Measurements from ENCODE around the gene DLEC1.
"Not testable (repeated sequence)": the region's sequence is repeated elsewhere in the genome, so short reads cannot be mapped to it uniquely, and the experiment has no call there.

DLEC1 gene

DNA sequence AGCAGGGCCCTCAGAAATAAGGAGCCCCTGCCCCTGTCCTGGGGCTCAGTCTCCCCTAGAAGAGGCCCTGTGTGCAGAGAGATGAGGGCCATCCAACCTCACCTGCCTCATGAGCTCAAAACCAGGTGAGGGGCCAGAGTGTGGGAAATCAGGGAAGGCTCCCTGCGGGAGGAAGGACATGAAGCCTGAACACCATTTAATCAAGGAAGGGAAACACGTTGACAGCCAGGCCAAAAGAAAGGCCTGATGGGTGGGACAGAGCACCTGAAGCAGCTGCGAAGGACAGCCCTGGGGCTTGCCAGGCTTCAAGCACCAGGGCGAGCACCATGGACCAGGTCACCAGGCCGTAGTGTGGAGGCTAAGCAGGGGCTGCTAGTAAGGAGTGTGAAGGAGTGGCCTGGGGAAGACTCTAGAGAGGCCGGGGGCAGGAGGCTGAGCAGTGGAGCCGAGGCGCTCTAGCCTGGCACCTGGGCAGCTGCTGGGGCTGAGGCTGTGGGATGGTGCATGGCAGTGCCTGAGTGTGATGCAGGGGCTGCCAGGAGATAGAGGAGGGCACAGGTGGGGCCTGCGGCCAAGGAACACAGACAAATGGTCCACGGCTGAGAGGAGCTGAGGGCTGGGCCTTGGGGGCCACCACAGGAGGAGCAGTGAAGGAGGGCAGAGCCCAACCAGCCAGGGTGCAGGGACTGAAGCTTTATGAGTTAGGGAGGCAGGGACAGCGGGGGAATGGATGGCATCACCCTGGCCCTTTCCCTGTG, 81.9 kb downstream of the DLEC1 start:
- no peak for DNase-seq (ENCODE audit: low spot score)

DNA sequence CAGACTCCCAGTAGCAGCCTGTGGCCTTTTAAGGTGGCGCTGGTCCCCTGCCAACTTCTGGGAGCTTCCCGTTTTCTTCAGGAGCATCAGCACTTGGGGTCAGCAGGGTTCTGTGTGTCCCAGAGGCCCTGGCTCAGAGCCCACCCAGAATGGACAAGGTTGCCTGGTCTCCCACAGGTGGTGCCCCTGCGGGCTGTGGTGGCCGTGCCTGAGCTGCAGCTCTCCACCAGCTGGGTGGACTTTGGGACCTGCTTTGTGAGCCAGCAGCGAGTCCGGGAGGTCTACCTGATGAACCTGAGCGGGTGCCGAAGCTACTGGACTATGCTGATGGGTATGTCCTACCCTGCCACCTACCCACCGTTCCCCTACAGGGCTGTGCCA, 82.4 kb downstream of the DLEC1 start:
- DNase-seq (ENCODE audit: low spot score): no peak

DNA sequence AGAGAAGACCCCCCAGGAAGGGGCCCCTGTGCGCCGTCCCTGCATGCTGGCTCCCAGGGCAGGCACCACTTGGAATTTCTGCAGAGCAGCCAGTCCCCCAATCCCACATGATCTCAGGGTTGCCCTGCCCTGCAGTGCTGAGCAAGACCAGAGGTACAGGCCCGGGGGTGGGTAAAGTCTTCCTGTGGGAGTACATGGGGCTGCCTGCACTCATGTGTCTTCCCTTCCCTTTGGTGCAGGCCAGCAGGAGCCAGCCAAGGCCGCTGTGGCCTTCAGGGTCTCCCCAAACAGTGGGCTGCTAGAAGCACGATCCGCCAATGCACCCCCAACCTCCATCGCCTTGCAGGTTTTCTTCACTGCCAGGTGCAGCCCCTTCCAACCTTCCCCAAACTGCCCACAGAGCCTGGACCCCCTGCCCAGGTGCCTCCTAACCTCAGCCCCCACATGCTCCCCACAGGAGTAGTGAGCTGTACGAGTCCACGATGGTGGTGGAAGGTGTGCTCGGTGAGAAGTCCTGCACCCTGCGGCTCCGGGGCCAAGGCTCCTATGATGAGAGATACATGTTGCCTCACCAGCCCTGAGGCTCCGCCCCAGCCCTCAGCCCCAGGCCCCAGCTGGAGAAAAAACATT, 82.9 kb downstream of the DLEC1 start:
- DNase-seq (ENCODE audit: low spot score): no peak

DNA sequence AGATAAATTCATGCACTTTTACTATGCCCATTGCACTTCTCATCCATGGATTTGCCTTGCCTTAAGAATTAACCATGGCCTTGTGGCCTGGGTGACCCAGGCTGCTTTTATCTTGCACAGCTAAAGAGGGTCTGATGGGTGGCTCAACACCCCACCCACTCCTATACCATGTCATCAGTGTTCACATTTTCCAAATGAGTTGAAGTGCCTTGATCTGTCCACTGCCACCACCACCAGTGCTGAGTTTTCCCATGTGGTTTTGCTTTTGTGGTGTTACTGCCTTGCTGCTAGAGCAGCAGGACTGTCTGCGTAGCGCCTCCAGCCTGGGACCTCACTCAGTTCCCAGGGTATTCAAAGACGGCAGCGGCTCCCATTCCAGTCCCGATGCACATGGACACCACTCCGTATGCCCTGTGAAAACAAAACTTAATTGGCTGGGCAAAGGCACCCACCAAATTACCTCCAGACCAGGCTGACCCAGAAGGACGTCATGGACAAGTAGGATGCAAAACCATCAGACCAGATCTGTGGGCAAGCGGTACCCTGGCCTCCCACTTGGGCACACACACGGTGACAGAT, 83.8 kb downstream of the DLEC1 start:
- DNase-seq (ENCODE audit: low spot score): no peak

DNA sequence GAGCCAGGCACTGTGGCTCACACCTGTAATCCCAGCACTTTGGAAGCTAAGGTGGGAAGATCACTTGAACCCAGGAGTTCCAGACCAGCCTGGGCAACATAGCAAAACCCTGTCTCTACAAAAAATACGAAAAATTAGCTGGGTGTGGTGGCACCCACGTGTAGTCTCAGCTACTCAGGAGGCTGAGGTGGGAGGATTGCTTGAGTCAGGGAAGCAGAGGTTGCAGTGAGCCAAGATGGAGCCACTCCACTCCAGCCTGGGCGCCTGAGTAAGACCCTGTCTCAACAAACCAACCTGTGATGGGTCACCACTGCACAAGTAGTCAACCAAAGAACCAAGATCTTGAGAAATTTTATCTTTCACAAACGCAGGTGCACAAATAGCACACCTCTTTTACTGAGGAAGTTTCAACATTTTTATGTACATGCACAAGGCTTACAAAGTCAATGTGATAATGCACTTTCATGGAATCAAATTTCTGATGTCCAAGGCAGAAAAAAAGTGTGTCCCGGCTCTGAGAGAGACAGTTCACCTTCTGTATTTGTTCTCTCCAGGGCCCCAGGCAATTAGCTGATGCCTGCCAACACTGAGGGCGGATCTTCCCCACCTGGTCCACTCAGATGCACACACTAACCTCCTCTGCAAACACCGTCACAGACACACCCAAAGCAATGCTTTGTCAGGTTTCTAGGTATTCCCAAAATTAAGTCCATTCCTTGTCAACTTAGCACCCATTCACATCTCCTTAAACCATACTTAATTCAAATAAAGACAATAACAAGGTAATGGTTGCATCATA, 85.5 kb downstream of the DLEC1 start:
- no peak for DNase-seq (ENCODE audit: low spot score)

DNA sequence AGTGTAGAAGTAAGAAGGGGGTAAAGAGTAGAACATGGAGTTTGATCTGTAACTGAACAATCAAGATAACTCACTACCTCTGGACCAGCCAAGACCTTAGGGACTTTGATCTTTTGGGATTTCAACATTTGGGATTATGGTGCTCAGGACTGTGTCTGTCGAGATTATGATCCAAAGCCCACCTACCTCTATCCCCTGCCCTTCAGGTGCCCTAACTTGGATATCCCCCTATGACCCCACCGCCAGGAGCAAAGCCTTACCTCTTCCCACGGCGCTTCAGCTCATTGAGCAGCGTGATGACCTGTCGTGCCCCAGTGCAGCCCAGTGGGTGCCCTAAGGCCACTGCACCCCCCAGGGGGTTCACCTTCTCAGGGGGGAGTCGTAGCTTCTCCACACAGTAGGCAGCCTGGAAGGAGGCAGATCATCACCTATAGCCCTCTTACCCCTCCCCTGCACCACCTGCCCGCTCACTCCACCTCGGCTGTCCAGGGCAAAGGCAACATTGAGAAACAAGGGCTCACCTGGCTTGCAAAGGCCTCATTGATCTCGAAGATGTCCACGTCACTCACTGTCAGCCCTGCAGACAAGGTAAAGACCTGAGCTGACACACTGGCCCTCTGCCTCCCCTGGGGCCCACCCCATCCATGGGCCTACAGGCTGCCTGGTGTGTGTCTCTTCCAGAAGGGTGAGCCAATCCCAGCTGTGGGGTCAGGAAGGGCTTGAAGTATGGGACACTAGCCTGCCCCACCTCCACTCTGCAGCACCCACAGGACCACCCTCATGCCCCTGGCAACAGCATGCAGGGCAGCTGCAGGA, 86.5 kb downstream of the DLEC1 start:
- no peak for DNase-seq (ENCODE audit: low spot score)

DNA sequence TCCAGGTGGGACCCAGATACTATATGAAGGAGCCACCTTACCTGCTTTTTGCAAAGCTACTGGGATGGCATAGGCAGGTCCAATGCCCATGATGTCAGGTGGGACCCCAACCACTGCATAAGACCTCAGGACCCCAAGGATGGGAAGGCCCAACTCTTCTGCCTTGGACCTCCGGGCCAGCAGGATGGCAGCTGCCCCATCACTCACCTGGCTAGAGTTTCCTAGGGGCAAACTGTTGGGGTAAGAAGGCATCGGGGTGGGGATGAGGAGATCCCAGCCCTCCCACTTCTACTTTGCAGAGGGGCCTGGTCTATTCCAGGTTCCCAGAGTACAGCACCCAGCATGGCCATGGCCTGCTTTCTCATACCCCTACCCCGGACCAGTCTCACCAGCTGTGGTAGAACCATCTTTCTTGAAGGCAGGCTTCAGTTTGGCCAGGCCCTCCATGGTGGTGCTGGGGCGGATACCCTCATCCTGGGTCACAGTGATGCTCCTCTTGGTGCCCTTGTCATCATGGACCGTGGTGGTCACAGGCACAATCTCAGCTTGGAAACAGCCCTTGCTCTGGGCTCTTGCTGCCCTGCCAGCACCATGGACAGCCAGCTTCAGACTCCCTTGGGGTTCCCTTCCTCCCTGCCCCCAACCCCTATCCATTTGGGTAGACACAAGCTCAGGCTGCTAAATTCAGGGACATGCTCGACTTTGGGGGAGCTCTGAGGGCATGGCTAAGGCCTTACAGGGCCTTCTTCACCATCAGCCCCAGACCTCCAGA, 87.3 kb downstream of the DLEC1 start:
- DNase-seq (ENCODE audit: low spot score): no peak

DNA sequence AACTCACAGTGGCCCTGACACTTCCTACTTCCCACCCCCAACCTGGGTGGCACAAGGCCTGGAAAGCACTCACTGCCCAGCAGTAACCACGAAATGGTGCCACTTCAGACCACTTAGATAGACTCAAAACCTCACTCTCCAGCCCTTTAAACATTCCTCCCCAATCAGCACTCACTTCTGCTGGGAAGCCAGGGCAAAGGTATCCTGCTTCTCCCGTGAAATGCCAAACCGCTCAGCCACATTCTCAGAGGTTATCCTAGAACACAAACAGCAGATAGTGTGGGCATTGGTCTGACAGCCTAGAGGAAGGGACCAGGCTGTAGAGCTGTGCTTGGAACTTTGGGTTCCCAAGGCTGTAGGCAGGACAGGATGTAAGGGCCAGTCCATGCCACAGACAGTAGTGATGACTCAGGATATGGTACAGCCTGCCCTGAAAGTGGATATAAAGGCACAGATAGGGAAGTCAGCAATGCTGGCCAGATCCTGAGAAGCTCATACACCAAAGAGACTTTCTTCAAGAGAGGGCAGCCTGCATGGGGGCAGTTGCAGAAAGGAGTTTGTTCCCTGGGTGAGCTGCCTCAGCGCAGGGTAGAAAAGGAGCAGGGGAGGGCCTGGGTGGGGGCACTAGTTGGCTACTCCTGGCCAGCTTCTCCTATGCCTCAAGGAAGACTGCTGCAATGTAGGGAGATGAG, 88.7 kb downstream of the DLEC1 start:
- DNase-seq (ENCODE audit: low spot score): no peak

DNA sequence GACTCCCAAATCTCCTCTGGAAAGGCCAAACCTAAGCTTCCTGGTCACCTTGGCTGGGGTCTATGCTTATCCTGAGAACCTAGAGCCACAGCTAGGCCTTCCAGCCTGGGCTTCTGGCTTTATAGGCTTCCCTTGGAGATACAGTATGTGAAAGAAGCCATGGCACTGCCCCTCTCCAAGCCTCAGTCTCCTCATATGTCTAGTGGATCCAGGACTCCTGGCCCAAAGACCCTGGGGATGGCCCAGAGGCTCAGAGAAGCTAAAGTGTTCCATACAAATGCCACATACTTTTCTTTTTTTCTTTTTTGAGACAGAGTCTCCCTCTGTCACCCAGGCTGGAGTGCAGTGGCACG, 89.3 kb downstream of the DLEC1 start:
- no peak for DNase-seq (ENCODE audit: low spot score)

DNA sequence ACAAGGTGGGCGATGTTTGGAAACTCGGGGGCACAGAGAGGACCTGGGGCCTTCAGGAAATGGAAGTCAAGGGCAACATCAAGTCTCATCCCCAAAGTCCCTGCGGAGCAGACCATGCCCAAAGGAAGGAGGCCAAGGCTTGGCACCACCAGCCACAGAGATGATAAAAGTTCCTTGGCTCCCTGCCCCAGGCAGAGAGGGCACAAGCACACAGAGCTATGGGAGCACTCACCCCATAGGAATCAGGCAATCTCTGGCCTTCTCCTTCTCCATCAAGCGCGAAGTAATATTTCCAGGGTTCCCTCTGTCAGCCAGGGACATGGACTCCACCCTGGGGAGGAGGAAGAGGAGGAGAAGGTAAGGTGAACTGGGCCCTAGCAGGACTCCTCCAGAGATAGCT, 90.0 kb downstream of the DLEC1 start:
- no peak for DNase-seq (ENCODE audit: low spot score)

DNA sequence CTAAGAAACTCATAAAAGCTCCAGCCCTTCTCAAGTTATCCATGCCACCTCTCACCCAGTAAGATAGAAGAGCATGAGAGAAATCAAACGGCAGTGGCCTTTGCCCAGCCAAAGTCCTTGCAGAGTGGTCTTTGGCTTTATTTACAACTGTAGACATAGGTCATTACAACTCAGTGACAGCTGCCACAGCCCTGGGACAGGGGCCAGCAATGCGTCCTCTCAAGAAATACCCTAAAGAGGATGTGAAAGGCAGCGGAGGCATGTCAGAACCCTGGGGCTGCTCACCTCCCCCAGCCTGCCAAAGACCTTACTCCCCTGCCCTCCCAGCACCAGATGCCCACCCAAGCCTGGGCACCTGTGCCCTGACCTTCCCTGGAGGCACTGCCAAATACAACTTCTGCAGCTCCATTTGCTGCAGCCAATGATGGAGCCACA, 91.6 kb downstream of the DLEC1 start:
- no peak for DNase-seq (ENCODE audit: low spot score)

DNA sequence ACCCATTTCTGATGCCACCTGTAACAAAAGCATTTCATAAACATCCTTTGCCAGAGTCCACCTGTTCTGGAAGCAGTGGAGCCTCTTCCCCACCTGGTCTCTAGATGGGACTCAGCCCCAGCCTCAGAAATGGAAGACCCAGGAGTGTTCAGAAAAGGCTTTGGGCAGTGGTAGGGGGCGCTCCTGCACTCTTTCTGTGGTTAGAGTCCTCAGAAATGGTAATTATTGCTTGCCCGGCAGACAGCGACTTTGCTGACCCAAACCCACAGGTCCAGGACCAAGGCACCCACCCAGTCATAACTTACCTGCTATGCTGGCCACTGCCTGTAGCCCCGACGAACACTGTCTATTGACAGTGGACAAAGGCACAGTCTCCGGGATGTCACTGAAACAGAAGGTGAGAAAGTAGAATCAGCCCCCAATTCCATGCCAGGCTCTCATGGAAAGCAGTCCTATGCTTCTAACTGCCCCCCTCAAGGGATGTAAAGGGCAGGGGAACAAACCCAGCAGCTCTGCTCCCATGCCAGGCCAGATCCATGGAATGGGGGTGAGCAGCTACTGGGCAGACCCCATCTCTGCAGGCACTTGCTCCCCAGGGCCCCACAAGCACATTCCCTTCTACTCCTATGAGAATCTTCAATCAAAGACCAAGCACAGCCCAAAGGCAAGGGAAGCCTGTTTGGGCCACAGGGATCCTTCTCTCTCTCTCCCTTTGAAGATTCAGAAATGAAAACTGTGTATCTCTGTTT, 92.8 kb downstream of the DLEC1 start:
- no peak for DNase-seq (ENCODE audit: low spot score)

DNA sequence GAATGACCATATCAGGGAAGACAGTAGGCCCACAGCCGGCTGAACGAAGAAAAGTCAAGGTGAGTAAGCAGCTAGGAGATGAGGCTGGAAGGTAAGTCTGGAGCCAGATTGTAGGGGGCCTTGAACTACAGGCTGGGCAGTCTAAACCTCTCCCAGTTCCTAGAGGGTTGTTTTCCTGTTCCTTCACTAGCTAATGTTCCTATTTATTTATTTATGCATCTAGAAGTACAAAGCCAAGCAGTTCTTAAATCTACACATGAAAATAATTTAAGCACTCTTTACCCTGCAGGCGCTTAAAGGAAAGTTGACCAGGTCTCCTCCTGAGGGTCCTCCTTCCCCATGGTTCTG, 94.2 kb downstream of the DLEC1 start:
- DNase-seq (ENCODE audit: low spot score): no peak

DNA sequence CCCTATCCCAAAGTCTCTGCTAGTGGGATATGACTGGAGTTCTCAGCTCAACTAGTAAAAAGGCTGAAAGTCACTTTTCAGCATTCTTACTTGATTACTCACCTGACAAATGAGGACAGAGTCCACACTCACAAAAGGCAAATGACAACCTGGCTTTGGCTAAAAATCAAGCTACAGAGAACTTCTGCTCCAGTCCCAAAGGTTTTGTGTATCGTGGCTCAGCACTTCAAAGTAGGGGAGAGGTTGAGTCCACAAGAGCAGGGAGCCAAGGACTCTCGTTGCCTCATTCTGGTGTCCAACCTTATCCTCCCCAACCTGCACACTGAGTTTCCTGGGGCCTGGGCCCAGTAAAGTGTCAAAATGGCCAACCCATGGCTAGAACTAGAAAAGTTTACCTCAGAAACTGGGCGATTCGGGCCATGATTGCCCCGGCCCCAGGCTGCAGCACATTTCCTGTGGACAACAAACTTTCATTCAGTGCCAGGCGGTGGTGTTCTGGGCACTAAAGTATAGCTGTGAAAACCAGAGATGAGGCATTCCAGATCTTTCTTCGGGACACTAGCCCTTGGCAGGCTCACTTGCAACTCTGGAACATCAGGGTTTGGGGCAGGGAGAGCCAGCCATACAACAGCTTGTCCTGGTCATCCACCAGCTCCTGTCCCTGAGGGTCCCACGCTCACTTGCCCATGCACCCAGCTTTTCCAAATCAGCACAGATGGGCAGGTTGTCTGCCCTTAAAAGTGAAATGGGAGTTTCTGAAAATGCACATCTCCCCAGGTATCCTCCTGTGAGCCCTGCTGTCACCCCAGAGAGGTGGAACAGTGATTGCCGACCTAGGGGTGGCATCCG, 94.8 kb downstream of the DLEC1 start:
- DNase-seq (ENCODE audit: low spot score): peak; percentile 40

DNA sequence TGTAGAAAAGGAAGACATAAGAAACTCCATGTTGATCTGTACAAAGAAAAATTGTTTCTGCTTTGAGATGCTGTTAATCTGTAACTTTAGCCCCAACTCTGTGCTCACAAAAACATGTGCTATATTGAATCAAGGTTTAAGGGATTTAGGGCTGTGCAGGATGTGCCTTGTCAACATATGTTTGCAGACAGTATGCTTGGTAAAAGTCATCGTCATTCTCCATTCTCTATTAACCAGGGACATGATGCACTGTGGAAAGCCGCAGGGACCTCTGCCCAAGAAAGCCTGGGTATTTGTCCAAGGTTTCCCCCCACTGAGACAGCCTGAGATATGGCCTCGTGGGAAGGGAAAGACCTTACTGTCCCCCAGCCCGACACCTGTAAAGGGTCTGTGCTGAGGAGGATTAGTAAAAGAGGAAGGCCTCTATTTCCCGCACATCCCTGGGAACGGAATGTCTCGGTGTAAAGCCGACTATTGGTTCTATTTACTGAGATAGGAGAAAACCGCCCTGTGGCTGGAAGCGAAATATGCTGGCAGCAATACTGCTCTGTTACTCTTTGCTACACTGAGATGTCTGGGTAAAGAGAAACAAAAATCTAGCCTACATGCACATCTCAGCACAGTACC, 95.6 kb downstream of the DLEC1 start:
- not testable (repeated sequence) for DNase-seq (ENCODE audit: low spot score)

DNA sequence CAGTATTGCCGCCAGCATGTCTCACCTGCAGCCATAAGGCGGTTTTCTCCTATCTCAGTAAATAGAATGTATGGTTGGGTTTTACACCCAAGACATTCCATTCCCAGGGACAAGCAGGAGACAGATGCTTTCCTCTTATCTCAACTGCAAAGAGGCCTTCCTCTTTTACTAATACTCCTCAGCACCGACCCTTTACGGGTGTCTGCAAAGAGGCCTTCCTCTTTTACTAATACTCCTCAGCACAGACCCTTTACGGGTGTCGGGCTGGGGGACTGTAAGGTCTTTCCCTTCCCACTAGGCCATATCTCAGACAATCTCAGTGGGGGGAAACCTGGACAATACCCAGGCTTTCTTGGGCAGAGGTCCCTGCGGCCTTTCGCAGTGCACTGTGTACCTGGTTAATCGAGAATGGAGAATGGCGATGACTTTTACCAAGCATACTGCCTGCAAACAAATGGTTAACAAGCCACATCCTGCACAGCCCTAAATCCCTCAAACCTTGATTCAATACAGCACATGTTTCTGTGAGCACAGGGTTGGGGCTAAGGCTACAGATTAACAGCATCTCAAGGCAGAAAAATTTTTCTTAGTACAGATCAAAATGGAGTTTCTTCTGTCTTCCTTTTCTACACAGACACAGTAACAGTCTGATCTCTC, 96.7 kb downstream of the DLEC1 start:
- DNase-seq (ENCODE audit: low spot score): peak; percentile 22

DNA sequence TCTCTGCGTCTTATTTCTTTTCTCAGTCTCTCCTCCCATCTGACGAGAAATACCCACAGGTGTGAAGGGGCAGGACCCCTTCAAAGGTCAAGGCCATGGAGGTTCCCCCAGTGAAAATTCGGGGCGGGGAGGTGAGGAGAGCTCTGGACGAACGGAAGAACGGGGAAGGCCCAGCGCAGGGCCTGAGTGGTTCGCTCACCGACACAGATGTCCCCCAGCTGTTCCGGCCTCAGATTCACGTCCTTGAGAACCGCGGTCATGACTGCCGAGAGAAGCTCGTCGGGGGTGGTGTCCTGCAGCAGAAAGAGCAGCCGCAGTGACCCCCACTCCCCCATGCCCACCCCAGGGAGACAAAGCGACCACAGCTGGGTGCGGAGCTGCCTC, 97.4 kb downstream of the DLEC1 start:
- peak; percentile 49 for DNase-seq (ENCODE audit: low spot score)
